Neural progenitor cell (in vitro differentiated cells): Measurements from ENCODE around the gene NUAK2. TPM values are rescaled to one million over a fixed set of nuclear protein-coding genes. Genes with fewer than 3 reads are reported as not detected.
A peak's percentile ranks its signal among the peaks of the same experiment; 100 is the strongest.
"Not testable (repeated sequence)": the region's sequence is repeated elsewhere in the genome, so short reads cannot be mapped to it uniquely, and the experiment has no call there.

Experiments
- DNase-seq: peaks from one replicate; pipeline ENCODE4 v3.0.0-alpha.2; 2016; ENCODE audit warnings: low spot score
- H2AFZ ChIP-seq: fragments of 200-600 bp; sonication (generic); replicated peaks from 2 replicates; pipeline ENCODE4 v1.6.1; 2016; ENCODE audit warnings: antibody characterized with exemption
- H3F3A ChIP-seq: fragments of 200-600 bp; sonication (generic); 2 replicates; pipeline ENCODE4 v1.6.1; 2016; ENCODE audit warnings: antibody characterized with exemption, low read depth
- H3K27ac ChIP-seq: fragments of 200-600 bp; sonication (generic); 2 replicates; pipeline ENCODE4 v1.5.1; 2016; ENCODE audit warnings: mild to moderate bottlenecking
- H3K27me3 ChIP-seq: fragments of 200-600 bp; sonication (generic); 2 replicates; pipeline ENCODE4 v1.6.1; 2016; ENCODE audit warnings: mild to moderate bottlenecking, moderate library complexity
- H3K36me3 ChIP-seq: fragments of 200-600 bp; sonication (generic); 2 replicates; pipeline ENCODE4 v1.5.1; 2016
- H3K4me1 ChIP-seq: fragments of 200-600 bp; sonication (generic); 2 replicates; pipeline ENCODE4 v1.6.1; 2016; ENCODE audit warnings: mixed run types
- H3K4me2 ChIP-seq: fragments of 200-600 bp; sonication (generic); 2 replicates; pipeline ENCODE4 v1.6.1; 2016
- H3K4me3 ChIP-seq: fragments of 200-600 bp; sonication (generic); 2 replicates; pipeline ENCODE4 v1.5.1; 2016
- H3K79me2 ChIP-seq: fragments of 200-600 bp; sonication (generic); 2 replicates; pipeline ENCODE4 v1.6.1; 2016; ENCODE audit warnings: low read depth
- H3K9ac ChIP-seq: fragments of 200-600 bp; sonication (generic); 2 replicates; pipeline ENCODE4 v1.6.1; 2016
- H3K9me3 ChIP-seq: fragments of 200-600 bp; sonication (generic); 2 replicates; pipeline ENCODE4 v1.5.1; 2016; ENCODE audit warnings: low read depth
- H4K20me1 ChIP-seq: fragments of 200-600 bp; sonication (generic); 2 replicates; pipeline ENCODE4 v1.6.1; 2016; ENCODE audit warnings: low read depth
- H3K27ac Mint-ChIP-seq: 3 replicates; pipeline ENCODE4 v1.8.0; 2021; ENCODE audit warnings: mixed read lengths
- H3K27me3 Mint-ChIP-seq: 2 replicates; pipeline ENCODE4 v1.8.0; 2022; ENCODE audit warnings: low read depth, mild to moderate bottlenecking, inconsistent platforms, moderate library complexity, mixed read lengths; ENCODE audit not compliant: insufficient read depth
- H3K36me3 Mint-ChIP-seq: 3 replicates; pipeline ENCODE4 v1.8.0; 2021; ENCODE audit warnings: mixed read lengths
- H3K4me1 Mint-ChIP-seq: 3 replicates; pipeline ENCODE4 v1.8.0; 2021; ENCODE audit warnings: mixed read lengths
- H3K4me3 Mint-ChIP-seq: 3 replicates; pipeline ENCODE4 v1.8.0; 2021; ENCODE audit warnings: mild to moderate bottlenecking, moderate library complexity, mixed read lengths
- H3K9me3 Mint-ChIP-seq: 3 replicates; pipeline ENCODE4 v1.8.0; 2020; ENCODE audit warnings: mixed read lengths
- CTCF ChIP-seq: fragments of 200-600 bp; sonication (generic); IDR thresholded peaks from 2 replicates; pipeline ENCODE4 v1.5.1; 2017; ENCODE audit warnings: antibody characterized with exemption, mild to moderate bottlenecking
- EZH2 ChIP-seq: fragments of 200-600 bp; sonication (generic); IDR thresholded peaks from 2 replicates; pipeline ENCODE4 v1.6.1; 2017; ENCODE audit warnings: antibody characterized with exemption, mild to moderate bottlenecking, moderate library complexity
- EZH2phosphoT487 ChIP-seq: fragments of 200-600 bp; sonication (generic); IDR thresholded peaks from 2 replicates; pipeline ENCODE4 v1.6.1; 2017; ENCODE audit warnings: antibody characterized with exemption
- total RNA-seq: library from RNA; depleted of rRNA; stranded (reverse); fragments of >200 nt; gene quantifications from 2 replicates; pipeline ENCODE4 v1.2.3, GENCODE V29; 2015; ENCODE audit warnings: low replicate concordance

Gene NUAK2
- total RNA-seq, 1 donor from 2014 or later: 29.4 TPM

GRCh38 chr1:205300149-205300548, 21.4 kb downstream of the NUAK2 start:
- H2AFZ ChIP-seq: no peak overlapping the region
- H3K27me3 ChIP-seq: no peaks in the 10 kb centered on the region
- H3K9me3 Mint-ChIP-seq: no peaks in the 10 kb centered on the region
- peaks cover 83% of the 10 kb centered on the region for H3K4me1 ChIP-seq
- H3K36me3 ChIP-seq: no peaks in the 10 kb centered on the region
- H3K9ac ChIP-seq: no peak overlapping the region
- peak overlapping the region; percentile 100 for H3K27ac Mint-ChIP-seq
- H3K9me3 ChIP-seq: no peaks in the 10 kb centered on the region
- peak overlapping the region; percentile 100 for H3K27ac ChIP-seq
- peaks cover 46% of the 10 kb centered on the region for H3K79me2 ChIP-seq
- DNase-seq: no peak
- H4K20me1 ChIP-seq: peaks cover 32% of the 10 kb centered on the region
- H3K4me3 ChIP-seq: peak overlapping the region; percentile 35
- peak overlapping the region; percentile 81 for H3K4me2 ChIP-seq
- peaks cover 12% of the 10 kb centered on the region for H3K36me3 Mint-ChIP-seq
- no peak for TF ChIP-seq CTCF
- no peak for TF ChIP-seq EZH2
- no peak for TF ChIP-seq EZH2phosphoT487
- peaks cover 97% of the 10 kb centered on the region for H3F3A ChIP-seq
- H3K4me3 Mint-ChIP-seq: peak overlapping the region; percentile 75
- peaks cover 22% of the 10 kb centered on the region for H3K27me3 Mint-ChIP-seq
- H3K4me1 Mint-ChIP-seq: peaks cover 85% of the 10 kb centered on the region

GRCh38 chr1:205298191-205298994, 23.2 kb downstream of the NUAK2 start:
- Mint-ChIP-seq H3K27ac (peak overlapping the region; percentile 100), H3K36me3 (peaks cover 5% of the 10 kb centered on the region), H3K4me3 (peak overlapping the region; percentile 65), H3K9me3 (no peaks in the 10 kb centered on the region), H3K4me1 (peaks cover 90% of the 10 kb centered on the region), H3K27me3 (peaks cover 24% of the 10 kb centered on the region)
- peaks cover 28% of the 10 kb centered on the region for H3K79me2 ChIP-seq
- peaks cover 97% of the 10 kb centered on the region for H3F3A ChIP-seq
- H3K4me1 ChIP-seq: peaks cover 90% of the 10 kb centered on the region
- H3K4me3 ChIP-seq: no peak overlapping the region
- H3K27ac ChIP-seq: peak overlapping the region; percentile 100
- no peaks in the 10 kb centered on the region for H3K27me3 ChIP-seq
- no peaks in the 10 kb centered on the region for H3K9me3 ChIP-seq
- H3K4me2 ChIP-seq: peak overlapping the region; percentile 22
- no peak for TF ChIP-seq EZH2phosphoT487
- no peak for TF ChIP-seq EZH2
- no peak overlapping the region for H3K9ac ChIP-seq
- H4K20me1 ChIP-seq: peaks cover 16% of the 10 kb centered on the region
- H3K36me3 ChIP-seq: no peaks in the 10 kb centered on the region
- H2AFZ ChIP-seq: no peak overlapping the region
- DNase-seq: peak; percentile 83

GRCh38 chr1:205297546-205298177, 23.9 kb downstream of the NUAK2 start:
- H4K20me1 ChIP-seq, H3K9ac ChIP-seq, H3K36me3 ChIP-seq, H2AFZ ChIP-seq, H3K4me2 ChIP-seq, H3K4me3 ChIP-seq, H3K9me3 ChIP-seq, H3K27me3 ChIP-seq, DNase-seq, H3K9me3 Mint-ChIP-seq, H3K36me3 Mint-ChIP-seq: not testable (repeated sequence)
- H3K27me3 Mint-ChIP-seq: peaks cover 24% of the 10 kb centered on the region
- Histone ChIP-seq H3K27ac (peak overlapping the region; percentile 100), H3F3A (peaks cover 95% of the 10 kb centered on the region), H3K79me2 (peaks cover 21% of the 10 kb centered on the region), H3K4me1 (peaks cover 87% of the 10 kb centered on the region)
- peaks cover 91% of the 10 kb centered on the region for H3K4me1 Mint-ChIP-seq
- H3K4me3 Mint-ChIP-seq: peak overlapping the region; percentile 70
- H3K27ac Mint-ChIP-seq: peak overlapping the region; percentile 100

- peaks cover 84% of the 10 kb centered on the region for H3K4me1 Mint-ChIP-seq
- no peaks in the 10 kb centered on the region for H3K36me3 Mint-ChIP-seq
- peak overlapping the region; percentile 99 for H3K27ac Mint-ChIP-seq
- no peak for TF ChIP-seq EZH2
- no peak for TF ChIP-seq CTCF
- TF ChIP-seq EZH2phosphoT487: no peak
- no peaks in the 10 kb centered on the region for H3K9me3 Mint-ChIP-seq
- H3K4me3 ChIP-seq: no peak overlapping the region
- H4K20me1 ChIP-seq: no peaks in the 10 kb centered on the region
- no peak overlapping the region for H2AFZ ChIP-seq
- H3K9me3 ChIP-seq: no peaks in the 10 kb centered on the region
- peaks cover 15% of the 10 kb centered on the region for H3K27me3 Mint-ChIP-seq
- H3K36me3 ChIP-seq: no peaks in the 10 kb centered on the region
- H3K27me3 ChIP-seq: no peaks in the 10 kb centered on the region
- no peak overlapping the region for H3K4me3 Mint-ChIP-seq
- H3F3A ChIP-seq: peaks cover 85% of the 10 kb centered on the region
- peak overlapping the region; percentile 69 for H3K4me2 ChIP-seq
- DNase-seq: no peak
- peaks cover 77% of the 10 kb centered on the region for H3K4me1 ChIP-seq
- H3K79me2 ChIP-seq: peaks cover 21% of the 10 kb centered on the region
- peak overlapping the region; percentile 99 for H3K27ac ChIP-seq
- no peak overlapping the region for H3K9ac ChIP-seq
These were observed 25.4 kb downstream of the NUAK2 start for GRCh38 chr1:205296154-205296553.
